Hepatocyte (in vitro differentiated cells): ENCODE results near the gene SLC34A3. TPM values are rescaled to one million over a fixed set of nuclear protein-coding genes. Genes with fewer than 3 reads are reported as not detected.

ENCODE experiments used
- DNase-seq: peaks from one replicate; pipeline ENCODE4 v3.0.0-alpha.2; 2016; ENCODE audit warnings: low spot score
- H2AFZ ChIP-seq: fragments of 200-600 bp; sonication (generic); 2 replicates; pipeline ENCODE4 v1.6.0; 2016; ENCODE audit warnings: antibody characterized with exemption, mild to moderate bottlenecking
- H3K27ac ChIP-seq: fragments of 200-600 bp; sonication (generic); 2 replicates; pipeline ENCODE4 v1.5.1; 2016; ENCODE audit warnings: mild to moderate bottlenecking
- H3K27me3 ChIP-seq: fragments of 200-600 bp; sonication (generic); 2 replicates; pipeline ENCODE4 v1.6.1; 2016
- H3K36me3 ChIP-seq: fragments of 200-600 bp; sonication (generic); replicated peaks from 2 replicates; pipeline ENCODE4 v1.5.1; 2016; ENCODE audit warnings: low read depth; ENCODE audit not compliant: insufficient read depth
- H3K4me1 ChIP-seq: fragments of 200-600 bp; sonication (generic); 2 replicates; pipeline ENCODE4 v1.5.1; 2016; ENCODE audit warnings: mild to moderate bottlenecking, moderate library complexity; ENCODE audit not compliant: insufficient read depth
- H3K4me2 ChIP-seq: fragments of 200-600 bp; sonication (generic); 2 replicates; pipeline ENCODE4 v1.6.0; 2016
- H3K4me3 ChIP-seq: fragments of 200-600 bp; sonication (generic); 2 replicates; pipeline ENCODE4 v1.5.1; 2016; ENCODE audit warnings: mild to moderate bottlenecking
- H3K79me2 ChIP-seq: fragments of 200-600 bp; sonication (generic); 2 replicates; pipeline ENCODE4 v1.6.0; 2017; ENCODE audit warnings: mild to moderate bottlenecking
- H3K9me2 ChIP-seq: fragments of 200-600 bp; sonication (generic); replicated peaks from 2 replicates; pipeline ENCODE4 v1.6.0; 2017; ENCODE audit warnings: mild to moderate bottlenecking; ENCODE audit not compliant: insufficient read depth
- H3K9me3 ChIP-seq: fragments of 200-600 bp; sonication (generic); 2 replicates; pipeline ENCODE4 v1.5.1; 2016; ENCODE audit warnings: low read depth, mild to moderate bottlenecking
- H4K20me1 ChIP-seq: fragments of 200-600 bp; sonication (generic); 2 replicates; pipeline ENCODE4 v1.6.0; 2016; ENCODE audit warnings: mild to moderate bottlenecking; ENCODE audit not compliant: insufficient read depth, poor library complexity, severe bottlenecking
- CTCF ChIP-seq: fragments of 200-600 bp; sonication (generic); IDR thresholded peaks from 2 replicates; pipeline ENCODE4 v1.5.1; 2016; ENCODE audit warnings: antibody characterized with exemption, mild to moderate bottlenecking; ENCODE audit not compliant: poor library complexity
- EZH2 ChIP-seq: fragments of 200-600 bp; sonication (generic); IDR thresholded peaks from 2 replicates; pipeline ENCODE4 v1.6.1; 2016; ENCODE audit warnings: antibody characterized with exemption, mild to moderate bottlenecking, borderline replicate concordance
- EZH2phosphoT487 ChIP-seq: fragments of 200-600 bp; sonication (generic); IDR thresholded peaks from one replicate; pipeline ENCODE4 v1.6.1; 2018; ENCODE audit warnings: antibody characterized with exemption, mild to moderate bottlenecking, low read depth, moderate library complexity; ENCODE audit not compliant: unreplicated experiment, severe bottlenecking
- WGBS: methylation state at CpG from one replicate; pipeline ENCODE4 v1.1.6; 2016; ENCODE audit warnings: low lambda C conversion rate; ENCODE audit errors: missing lambda C conversion rate; 5-methylcytosine and 5-hydroxymethylcytosine counted together
- polyA plus RNA-seq: library from polyadenylated mRNA; unstranded; fragments of >200 nt; fragmentation: Nextera tagmentation; extraction: Ambion mirVana; gene quantifications from 2 replicates; pipeline ENCODE4 v1.2.1, GENCODE V29; 2016
- total RNA-seq: library from RNA; depleted of rRNA; stranded (reverse); fragments of >200 nt; gene quantifications from 2 replicates; pipeline ENCODE4 v1.2.3, GENCODE V29; 2014

SLC34A3 gene
- total and polyA plus RNA-seq, 2 experiments from 2014 or later = 2.7 to 4.7 TPM

- Histone ChIP-seq H3K27ac (no peak overlapping the region), H3K27me3 (no peaks in the 10 kb centered on the region), H3K79me2 (no peaks in the 10 kb centered on the region), H3K4me3 (no peak overlapping the region), H3K4me1 (no peaks in the 10 kb centered on the region), H3K36me3 (no peaks in the 10 kb centered on the region), H3K9me2 (no peaks in the 10 kb centered on the region), H3K9me3 (no peaks in the 10 kb centered on the region), H4K20me1 (no peaks in the 10 kb centered on the region), H2AFZ (no peak overlapping the region), H3K4me2 (no peak overlapping the region)
- no peak for DNase-seq
- WGBS = 94% methylated on average over 6 of the region's 6 CpGs
- no peak for TF ChIP-seq EZH2
- TF ChIP-seq CTCF = no peak
- TF ChIP-seq EZH2phosphoT487 = no peak
Observed at GRCh38 chr9:137267933-137268355, 37.2 kb downstream of the SLC34A3 start.

- Histone ChIP-seq H3K27me3 (no peaks in the 10 kb centered on the region), H2AFZ (no peak overlapping the region), H3K4me3 (no peak overlapping the region), H3K27ac (no peak overlapping the region), H3K79me2 (no peaks in the 10 kb centered on the region), H3K4me1 (no peaks in the 10 kb centered on the region), H3K9me2 (no peaks in the 10 kb centered on the region), H3K36me3 (no peaks in the 10 kb centered on the region), H4K20me1 (no peaks in the 10 kb centered on the region), H3K9me3 (no peaks in the 10 kb centered on the region), H3K4me2 (no peak overlapping the region)
- WGBS = 88% methylated on average over 19 of the region's 19 CpGs
- TF ChIP-seq EZH2 = no peak
- no peak for TF ChIP-seq CTCF
- no peak for DNase-seq
Observed at GRCh38 chr9:137268538-137269201, 38.0 kb downstream of the SLC34A3 start.

- Histone ChIP-seq H4K20me1 (no peaks in the 10 kb centered on the region), H3K79me2 (no peaks in the 10 kb centered on the region), H3K9me3 (no peaks in the 10 kb centered on the region), H2AFZ (no peak overlapping the region), H3K4me2 (no peak overlapping the region), H3K27me3 (no peaks in the 10 kb centered on the region), H3K9me2 (no peaks in the 10 kb centered on the region), H3K4me3 (no peak overlapping the region), H3K4me1 (no peaks in the 10 kb centered on the region), H3K27ac (no peak overlapping the region), H3K36me3 (no peaks in the 10 kb centered on the region)
- 79% methylated on average over 17 of the region's 17 CpGs for WGBS
- peak; percentile 6 for DNase-seq
- TF ChIP-seq EZH2phosphoT487 (no peak), EZH2 (no peak), CTCF (no peak)
Observed at GRCh38 chr9:137269231-137269772, 38.6 kb downstream of the SLC34A3 start.
